HG02970 (cell line): Measurements from ENCODE around the gene DDAH2.
"Not testable (repeated sequence)": the region's sequence is repeated elsewhere in the genome, so short reads cannot be mapped to it uniquely, and the experiment has no call there.

ENCODE experiments used
- ATAC-seq: cut with Tn5 transposase; IDR thresholded peaks from one replicate; pipeline ENCODE4 v1.9.1; 2021; ENCODE audit warnings: mild to moderate bottlenecking, moderate library complexity, moderate number of reproducible peaks; ENCODE audit not compliant: unreplicated experiment, low FRiP score

DDAH2 gene

DNA sequence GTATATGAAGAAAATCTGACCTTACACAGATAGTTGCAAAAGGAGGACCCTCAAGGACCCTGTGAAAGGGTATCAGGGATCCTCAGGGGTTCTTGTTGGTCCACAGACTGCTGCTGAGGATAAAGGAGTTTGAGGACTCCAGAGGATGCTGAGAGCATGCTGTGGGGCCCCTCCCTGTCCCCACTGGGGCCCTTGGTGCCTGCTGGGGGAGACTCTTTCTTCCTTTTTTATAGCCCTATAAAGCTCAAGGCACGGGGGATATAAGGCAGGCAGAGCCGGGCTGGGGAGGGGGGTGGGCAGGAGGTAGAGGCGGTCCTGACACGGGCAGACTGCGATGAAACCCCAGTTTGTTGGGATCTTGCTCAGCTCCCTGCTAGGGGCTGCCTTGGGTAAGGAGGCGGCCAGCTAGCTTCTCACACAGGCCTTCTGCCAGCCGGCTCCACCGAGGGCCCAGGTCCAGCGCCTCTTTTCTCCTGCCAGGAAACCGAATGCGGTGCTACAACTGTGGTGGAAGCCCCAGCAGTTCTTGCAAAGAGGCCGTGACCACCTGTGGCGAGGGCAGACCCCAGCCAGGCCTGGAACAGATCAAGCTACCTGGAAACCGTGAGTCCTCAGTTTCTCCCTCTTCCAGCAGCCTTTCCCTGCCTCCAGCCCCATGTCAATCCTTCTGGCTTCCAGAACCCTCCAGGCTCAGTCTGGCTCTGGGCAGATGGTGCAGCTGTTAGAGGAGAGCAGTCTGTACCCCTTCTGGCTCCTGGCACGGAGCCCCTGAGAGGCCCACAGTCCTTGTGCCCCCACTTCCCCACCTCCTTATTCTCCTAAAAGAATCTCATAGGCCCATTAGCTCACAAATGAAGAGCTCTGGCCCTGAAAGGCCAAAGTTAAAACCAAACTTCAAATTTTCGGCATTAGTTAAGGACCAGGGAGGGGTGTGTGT lies 13.8 kb downstream of the DDAH2 start, which contains the start of gene LY6G6D:
Gene LY6G6D, plus strand, starts transcription at position 327 of the 937 bp plus-strand sequence. Its CDS starts 8 bp downstream, at position 335.
- ATAC-seq: no peak

DNA sequence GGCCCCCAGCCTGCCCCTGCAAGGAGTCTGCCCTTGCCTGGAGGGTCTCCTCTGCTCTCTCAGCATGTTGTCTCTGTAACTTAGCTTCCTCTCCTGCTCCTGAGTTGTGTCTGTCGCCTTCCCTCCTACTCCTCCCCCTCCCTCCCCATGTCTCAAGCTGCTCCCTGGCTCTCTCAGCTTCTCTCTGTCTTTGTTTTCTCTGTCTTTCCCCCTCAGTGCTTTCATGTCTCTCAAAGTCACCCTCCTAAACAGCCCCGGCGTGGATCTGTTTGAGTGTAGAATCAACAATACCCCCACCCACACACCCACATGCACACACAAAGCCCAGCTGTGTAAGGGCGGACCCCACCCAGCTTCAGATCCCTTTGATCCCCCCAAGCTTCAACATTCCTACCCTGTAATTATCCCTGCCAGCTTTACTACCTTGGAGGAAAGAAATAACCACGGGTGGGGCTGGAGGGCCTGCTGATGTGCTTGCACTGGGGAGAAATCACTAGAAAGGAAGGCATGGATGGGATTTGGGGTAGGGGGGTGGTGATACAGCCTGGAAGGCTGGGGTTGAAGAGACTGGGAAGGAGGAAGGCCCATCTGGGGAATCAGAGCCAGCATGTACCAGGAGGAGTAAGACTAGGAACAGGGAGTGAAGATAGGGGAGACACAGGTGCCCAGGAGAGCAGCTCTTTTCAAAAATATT lies 15.0 kb downstream of the DDAH2 start:
- ATAC-seq: no peak

DNA sequence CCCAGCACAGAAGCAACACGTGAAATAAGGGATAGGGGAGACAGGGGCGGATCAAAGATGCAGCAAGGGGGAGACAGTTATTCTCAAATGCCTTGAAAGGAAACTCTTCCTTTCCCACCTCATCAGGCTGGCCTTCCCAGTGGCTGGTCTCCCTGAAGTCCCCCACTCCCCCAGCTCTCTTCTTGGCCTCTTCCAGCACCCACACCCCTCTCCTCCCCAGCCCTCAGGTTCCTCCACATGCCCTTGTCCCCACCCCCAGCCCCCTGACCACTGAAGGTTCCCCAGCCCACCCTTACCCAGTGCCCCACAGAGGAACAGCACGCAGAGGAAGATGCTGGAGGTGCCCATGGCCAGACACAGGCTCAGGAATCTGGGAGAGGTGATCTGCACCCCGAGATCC lies 15.6 kb downstream of the DDAH2 start:
- ATAC-seq: no peak

DNA sequence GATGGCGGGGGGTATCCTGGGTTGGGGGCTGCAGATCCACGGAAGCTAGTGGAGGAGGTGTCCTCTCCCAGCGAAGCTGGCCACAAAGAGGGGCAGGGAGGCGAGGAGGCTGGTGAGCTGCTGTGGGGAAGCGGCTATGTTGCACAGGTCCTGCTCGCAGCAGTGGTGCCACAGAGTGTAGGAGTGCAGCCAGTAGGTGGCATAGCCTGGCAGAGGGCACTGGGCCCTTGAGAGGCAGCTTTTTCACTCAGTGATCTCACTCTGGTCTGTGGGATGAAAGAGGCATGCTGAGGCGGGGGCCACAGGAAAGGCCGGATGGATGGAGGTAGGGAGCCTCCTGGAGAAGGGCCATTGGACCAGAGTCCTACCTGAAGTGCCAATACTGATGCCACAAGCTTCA lies 16.8 kb downstream of the DDAH2 start:
- no peak for ATAC-seq

DNA sequence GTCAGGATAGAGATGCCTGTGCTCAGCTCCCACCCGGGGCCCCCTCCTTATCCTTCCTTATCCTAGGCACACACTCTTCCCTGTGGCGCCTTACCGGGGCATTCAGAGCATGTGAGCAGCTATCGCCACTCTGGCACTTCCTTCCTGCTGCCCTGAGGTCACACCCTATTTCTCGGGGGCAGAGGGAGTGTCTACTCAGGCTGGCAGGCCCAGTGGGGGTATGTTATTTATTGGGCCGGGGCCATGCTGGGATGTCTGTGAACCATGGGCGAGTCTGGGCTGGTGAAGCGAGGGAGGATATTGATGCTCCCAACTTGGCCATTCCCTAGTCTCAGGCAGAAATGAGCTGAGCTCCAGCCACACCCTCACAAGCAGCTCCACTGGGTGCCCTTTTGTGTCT lies 17.9 kb downstream of the DDAH2 start:
- no peak for ATAC-seq

DNA sequence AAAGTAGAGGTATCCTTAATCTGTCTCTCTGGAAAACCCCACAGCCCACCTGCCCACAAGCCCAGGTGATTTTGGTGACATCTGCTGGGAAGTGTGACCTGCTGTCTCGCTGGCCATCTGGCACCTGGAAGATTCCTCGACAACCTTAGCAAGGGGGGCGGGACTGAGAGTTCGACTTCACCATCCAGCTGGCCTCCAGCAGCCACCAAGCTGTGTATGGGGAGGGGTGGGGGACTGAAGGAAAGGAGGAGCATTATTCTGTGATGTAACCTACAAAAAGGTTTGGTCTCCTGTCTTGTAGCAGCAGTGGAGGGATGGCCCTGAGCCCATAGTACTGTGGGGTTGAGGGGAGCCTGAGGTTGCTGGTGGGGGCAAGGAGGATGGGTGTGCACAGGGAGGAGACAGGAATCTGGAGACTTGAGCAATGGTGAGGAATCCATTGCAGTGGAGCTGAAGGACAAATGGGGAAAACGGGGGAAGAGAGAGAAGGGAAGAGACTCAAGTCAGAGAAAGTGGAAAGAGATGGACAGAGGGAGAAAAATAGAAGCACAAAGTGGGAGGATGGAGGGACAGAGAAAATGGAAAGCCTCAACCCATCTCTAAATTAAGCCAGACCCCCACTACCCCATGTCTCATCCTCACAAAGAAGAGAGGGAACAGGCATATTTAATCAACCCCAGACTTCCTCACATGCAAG lies 18.4 kb downstream of the DDAH2 start:
- ATAC-seq: no peak

DNA sequence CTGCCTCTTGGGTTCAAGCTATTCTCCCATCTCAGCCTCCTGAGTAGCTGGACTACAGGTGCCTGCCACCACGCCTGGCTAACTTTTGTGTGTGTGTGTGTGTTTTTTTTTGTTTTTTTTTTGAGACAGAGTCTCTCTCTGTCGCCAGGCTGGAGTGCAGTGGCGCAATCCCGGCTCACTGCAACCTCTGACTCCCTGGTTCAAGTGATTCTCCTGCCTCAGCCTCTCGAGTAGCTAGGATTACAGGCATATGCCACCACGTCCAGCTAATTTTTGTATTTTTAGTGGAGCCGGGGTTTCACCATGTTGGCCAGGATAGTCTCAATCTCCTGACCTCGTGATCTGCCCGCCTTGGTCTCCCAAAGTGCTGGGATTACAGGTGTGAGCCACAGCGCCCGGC lies 19.9 kb downstream of the DDAH2 start:
- ATAC-seq: not testable (repeated sequence)

DNA sequence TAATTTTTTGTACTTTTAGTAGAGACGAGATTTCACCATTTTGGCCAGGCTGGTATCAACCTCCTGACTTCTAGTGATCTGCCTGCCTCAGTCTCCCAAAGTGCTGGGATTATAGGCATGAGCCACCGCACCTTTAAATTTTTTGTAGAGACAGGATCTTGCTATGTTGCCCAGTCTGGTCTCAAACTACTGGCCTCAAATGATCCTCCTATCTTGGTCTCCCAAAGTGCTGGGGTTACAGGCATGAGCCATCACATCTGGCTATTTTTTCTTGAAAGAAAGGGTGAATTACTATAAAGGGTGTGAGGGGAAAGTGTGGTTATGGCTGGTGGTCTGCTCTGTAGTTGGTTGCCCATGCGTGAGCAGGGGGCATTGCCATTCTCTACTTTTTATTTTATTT lies 20.9 kb downstream of the DDAH2 start:
- ATAC-seq: no peak

DNA sequence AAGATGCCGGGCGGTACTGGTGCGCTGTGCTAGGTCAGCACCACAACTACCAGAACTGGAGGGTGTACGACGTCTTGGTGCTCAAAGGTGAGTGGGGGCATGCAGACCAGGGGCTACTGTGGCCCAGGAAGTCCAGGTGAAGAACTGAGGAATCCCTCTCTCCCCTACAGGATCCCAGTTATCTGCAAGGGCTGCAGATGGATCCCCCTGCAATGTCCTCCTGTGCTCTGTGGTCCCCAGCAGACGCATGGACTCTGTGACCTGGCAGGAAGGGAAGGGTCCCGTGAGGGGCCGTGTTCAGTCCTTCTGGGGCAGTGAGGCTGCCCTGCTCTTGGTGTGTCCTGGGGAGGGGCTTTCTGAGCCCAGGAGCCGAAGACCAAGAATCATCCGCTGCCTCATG lies 21.4 kb downstream of the DDAH2 start:
- ATAC-seq: no peak

DNA sequence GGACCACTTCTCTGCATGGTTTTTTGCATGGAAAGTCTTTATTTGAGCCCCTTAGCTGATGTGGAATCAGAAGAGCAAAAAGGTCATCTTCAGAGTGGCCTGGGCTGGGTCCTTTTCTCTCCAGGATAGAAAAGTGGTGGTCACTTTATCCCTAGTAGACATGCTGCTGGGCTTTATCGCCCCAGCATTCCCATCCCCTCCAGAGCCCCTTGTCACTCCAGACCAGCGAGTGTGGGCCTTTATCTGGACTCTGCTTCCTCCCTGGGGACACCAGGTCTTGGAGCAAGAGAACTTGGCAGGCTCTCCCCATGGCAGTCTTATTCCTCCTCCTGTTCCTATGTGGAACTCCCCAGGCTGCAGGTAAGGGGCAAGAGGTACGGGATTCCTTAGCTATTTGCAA lies 22.5 kb downstream of the DDAH2 start, which contains the start of gene LY6G6F:
Gene LY6G6F, plus strand, starts transcription at position 268 of the 400 bp plus-strand sequence. Its CDS starts 41 bp downstream, at position 309.
- no peak for ATAC-seq

DNA sequence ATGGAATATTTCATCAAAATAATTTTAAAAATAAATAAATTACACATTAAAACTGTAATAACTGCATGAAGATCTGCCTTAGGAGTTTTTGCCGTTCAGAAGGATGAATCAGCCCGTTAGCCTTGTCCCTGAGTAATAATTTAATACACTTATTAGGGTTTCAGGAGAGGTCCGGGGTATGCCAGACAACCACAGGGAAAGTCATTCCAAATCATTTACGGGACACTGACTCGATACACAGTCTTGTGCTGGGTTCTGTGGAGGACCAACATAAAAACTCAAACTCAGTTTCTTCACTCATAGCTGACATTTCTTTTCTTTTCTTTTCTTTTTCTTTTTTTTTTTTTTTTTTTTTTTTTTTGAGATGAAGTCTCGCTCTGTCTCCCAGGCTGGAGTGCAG lies 23.2 kb downstream of the DDAH2 start:
- no peak for ATAC-seq

DNA sequence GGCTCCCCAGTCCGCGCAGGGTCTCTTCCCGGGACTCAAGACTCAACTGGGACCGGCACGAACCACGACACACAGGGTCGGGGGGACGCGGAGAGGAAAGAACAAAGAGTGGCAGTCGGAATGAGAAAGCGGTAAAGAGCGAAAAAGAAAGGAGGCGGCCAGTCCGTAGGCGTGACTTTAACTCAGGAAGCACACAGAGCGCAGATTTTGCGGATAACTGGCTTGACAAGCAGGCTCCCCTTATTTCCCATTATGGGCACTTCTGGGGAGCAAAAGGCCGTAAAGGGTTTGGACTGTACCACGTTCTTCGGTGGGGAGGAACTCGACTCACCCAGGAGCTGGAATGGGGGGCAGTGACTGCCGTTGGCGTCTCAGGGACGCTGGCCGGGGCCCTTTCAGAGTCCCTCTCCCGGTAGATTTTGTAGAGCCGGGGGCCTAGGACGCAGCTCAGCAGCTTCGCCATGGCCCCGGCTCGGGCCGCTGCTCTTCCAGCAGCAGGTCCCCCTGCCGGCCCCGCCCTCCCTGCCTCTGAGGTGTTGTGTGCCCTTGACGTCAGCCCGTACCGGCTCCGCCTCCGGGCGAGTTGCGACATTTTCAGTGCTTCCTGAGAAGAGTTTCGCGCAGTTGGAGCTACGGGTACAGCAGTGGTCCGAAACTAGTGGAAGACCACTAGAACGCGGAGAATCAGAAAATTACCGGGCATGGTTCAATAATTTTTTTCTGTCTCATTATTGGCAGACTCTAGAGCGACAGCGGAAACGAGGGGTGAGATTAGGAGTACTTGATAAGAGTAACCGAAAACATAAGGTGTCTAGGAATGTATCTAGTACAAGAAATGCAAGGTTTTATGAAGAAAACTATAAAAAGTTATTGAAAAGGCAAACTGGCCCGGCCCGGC lies 26.0 kb downstream of the DDAH2 start, which contains the start of gene ABHD16A:
Gene ABHD16A, minus strand, starts transcription at position 506 of the 898 bp plus-strand sequence. Its CDS starts 43 bp downstream, at position 463.
- ATAC-seq: peak; percentile 93

DNA sequence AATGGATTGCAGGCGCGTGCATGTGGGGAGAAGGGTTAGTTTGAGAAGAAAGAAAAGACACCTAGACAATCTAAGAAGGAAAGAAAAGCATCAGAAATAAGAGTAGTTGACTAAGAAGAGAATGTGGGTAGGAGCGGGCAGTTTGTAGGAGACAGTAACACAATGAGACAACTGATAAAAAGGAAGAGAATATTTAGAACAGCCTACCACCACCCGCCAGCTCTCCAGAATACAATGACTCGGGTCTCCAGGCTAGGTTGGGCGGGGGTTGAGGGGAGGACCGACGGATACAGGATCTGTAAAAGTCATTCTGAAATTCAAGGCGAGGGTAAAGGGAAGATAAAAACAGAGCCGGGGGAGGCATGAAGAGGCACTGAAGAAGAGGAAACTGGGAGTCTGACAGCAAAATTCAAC lies 26.7 kb downstream of the DDAH2 start:
- ATAC-seq: no peak

DNA sequence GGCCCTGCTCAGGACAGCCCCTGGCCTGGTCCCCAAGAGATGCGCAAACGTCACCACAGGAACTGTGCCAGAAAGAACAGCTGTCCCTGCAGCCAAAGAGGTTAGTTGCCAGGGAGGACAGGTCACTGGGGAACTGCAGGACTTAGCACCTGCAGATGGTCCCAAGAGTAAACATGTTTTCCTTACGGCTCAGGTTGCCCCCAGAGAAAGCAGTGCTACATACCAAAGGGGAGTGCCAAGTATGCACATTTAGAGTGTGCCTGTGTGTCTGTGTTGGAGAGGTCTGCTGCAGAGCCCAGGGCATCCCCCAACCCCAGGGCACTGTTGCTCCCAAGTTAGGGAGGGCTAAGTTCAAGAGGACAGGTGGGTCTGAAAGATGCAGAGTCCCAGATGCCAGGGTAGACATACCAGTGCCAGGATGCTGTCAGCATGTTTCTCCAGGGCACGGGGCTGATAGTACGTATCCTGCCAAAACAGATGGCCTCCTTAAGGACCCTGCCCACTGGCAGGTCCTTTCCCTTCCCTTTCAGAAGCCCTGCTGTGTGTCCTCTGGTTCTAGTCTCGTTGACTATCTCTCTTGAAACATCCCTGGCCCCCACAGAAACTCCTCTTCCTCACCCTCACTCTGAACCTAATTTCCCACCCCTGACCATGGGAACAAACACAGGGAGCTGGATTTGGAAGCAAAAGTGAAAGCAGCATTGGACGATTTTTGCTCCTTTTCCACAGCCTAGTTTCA lies 27.3 kb downstream of the DDAH2 start:
- ATAC-seq: no peak

DNA sequence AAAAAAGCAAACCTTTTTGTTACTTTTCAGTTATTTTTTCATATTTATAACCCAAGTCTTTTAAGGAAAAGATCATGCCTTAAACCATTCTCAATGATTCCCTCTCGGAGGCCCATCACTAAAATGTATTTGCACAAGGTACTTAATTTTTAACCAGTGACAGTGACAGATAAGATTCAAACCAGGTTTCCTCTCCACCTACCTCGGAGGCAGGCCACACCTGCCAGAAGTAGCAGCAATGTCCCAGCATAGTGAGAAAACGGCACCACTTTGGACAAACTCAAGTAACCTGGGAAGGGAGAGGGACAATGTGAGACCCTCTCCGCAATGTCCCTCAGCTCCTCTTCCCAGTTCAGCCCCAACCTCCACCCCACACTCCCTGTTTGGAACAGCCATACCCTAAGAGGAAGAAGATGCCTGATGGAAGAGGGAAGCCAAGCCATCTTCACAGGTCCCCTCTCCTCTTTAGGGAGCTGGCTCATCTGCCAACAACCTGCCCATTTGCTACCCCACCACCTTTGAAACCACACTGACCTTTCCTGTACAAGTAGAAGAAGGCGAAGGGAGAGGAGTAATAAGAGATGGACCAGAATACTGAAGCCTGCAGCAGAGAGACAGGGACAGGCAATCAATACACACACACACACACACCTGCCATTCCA lies 28.2 kb downstream of the DDAH2 start:
- no peak for ATAC-seq

DNA sequence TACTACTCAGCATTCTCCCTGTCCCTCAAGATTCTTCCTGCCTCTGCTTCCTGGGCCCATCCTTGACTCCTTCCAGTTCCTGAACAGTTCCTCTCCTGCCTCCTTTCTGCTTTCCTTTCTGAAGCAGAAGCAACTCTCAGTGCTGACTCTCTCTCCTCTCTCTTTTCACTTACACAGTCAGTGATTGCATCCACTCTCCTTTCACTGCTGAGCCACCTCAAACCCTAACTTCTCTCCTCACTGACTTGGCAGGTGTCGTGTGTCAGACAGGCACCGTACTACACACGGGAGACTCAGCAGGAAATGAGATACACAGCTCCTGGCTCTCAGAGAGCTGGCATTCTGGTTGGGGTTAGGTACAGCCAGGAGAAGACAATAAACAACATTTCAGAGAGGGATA lies 31.5 kb downstream of the DDAH2 start:
- ATAC-seq: no peak

DNA sequence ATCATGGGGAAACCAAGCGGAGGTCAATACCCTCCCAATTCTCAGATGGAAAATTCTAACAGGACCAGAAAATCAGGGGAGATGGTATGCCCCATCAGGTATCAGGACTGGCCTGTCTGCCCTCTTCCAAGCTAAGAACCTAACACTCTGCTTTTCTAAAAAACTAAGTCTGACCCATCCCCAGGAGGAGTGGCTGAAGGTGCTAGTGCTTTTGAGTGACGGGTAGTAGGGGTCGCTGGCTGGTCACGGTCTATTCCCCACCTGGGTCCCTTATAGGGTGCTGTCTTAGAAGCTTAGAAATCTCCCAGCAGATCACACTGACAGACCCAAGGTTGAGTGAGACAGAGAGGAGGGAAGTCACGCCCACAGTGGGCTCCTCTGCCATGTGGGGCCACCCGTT lies 35.6 kb downstream of the DDAH2 start:
- ATAC-seq: no peak

DNA sequence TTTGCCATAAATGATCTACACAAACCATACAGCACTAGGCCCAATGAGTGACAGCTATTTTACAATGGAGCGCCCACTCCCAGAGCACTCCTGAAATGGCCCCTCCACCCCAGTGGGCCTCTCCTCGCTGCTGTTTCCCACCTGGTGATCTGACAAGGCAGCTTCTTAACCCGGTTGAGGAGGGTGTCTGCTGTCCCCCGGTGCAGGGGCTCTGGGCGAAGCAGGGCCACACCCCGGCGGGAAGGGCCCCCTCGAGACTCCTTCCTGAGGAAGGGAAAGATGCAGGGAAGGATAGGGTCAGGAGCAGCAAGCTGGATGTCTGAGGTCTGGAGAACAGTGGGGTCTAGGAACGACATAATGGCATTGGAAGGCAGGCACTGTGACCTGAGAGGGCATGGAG lies 36.2 kb downstream of the DDAH2 start:
- ATAC-seq: no peak

DNA sequence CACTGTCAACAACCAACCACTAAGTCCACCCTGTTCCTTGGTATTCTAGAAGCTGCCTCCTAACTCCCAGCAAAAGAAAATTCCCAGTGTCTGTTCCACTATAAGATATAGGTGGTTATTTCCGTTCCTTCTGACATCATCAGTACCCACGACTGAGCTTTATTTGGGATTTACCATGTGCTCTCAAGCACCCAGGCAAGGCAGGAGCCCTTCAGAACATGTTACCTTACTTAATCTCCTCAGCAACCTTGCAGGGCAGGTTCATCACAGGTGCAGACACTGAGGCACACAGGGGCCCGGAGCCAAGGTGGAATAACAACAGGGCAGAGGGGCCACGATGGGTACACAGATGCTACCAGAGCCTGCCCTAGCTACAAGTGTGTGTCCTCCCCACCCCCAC lies 36.7 kb downstream of the DDAH2 start:
- ATAC-seq: no peak
